ENCODE measurements around the gene EEF1E1. TPM values are rescaled to one million over a fixed set of nuclear protein-coding genes. Genes with fewer than 3 reads are reported as not detected.

The EEF1E1 gene
- total RNA-seq, 1 donor = 66.1 TPM

DNA sequence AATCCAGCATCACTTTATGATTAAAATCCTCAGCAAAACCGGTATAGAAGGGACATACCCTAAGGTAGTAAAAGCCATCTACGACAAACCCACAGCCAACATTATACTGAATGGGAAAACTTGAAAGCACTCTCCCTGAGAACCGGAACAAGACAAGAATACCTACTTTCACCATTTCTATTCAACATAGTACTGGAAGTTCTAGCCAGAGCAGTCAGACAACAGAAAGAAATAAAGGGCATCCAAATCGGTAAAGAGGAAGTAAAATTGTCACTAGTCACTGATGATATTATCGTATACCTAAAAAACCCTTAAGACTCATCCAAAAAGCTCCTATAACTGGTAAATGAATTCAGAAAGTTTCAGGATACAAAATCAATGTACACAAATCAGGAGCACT, 71.4 kb downstream of the EEF1E1 start:
- no peak overlapping the region for H3K4me3 ChIP-seq (ENCODE audit: low read depth, low read length)
- no peak for DNase-seq (ENCODE audit: low read depth)
- TF ChIP-seq, protein P1, sequence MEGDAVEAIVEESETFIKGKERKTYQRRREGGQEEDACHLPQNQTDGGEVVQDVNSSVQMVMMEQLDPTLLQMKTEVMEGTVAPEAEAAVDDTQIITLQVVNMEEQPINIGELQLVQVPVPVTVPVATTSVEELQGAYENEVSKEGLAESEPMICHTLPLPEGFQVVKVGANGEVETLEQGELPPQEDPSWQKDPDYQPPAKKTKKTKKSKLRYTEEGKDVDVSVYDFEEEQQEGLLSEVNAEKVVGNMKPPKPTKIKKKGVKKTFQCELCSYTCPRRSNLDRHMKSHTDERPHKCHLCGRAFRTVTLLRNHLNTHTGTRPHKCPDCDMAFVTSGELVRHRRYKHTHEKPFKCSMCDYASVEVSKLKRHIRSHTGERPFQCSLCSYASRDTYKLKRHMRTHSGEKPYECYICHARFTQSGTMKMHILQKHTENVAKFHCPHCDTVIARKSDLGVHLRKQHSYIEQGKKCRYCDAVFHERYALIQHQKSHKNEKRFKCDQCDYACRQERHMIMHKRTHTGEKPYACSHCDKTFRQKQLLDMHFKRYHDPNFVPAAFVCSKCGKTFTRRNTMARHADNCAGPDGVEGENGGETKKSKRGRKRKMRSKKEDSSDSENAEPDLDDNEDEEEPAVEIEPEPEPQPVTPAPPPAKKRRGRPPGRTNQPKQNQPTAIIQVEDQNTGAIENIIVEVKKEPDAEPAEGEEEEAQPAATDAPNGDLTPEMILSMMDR (IDR thresholded peaks at IDR 0.05; ENCODE audit: insufficient read depth, low read length) = no peak

Other genes with a start within 250 kb of the EEF1E1 start
- 207 and 333 TPM in 2 replicates for gene TXNDC5, start 191.8 kb downstream of the EEF1E1 start, total RNA-seq (ENCODE audit: low replicate concordance)
- 5.7 and 23.0 TPM in 2 replicates for gene BLOC1S5, start 38.2 kb downstream of the EEF1E1 start, total RNA-seq (ENCODE audit: low replicate concordance)

All from fibroblast of the aortic adventitia (primary cell).